Activated naive CD4-positive, alpha-beta T cell (primary cell): ENCODE results near the gene NXNL1.

Experiments used
- DNase-seq, 4 experiments: peaks; one replicate each; lab custom pipeline; 2025; lab: John Stamatoyannopoulos, UW

Gene NXNL1

DNA sequence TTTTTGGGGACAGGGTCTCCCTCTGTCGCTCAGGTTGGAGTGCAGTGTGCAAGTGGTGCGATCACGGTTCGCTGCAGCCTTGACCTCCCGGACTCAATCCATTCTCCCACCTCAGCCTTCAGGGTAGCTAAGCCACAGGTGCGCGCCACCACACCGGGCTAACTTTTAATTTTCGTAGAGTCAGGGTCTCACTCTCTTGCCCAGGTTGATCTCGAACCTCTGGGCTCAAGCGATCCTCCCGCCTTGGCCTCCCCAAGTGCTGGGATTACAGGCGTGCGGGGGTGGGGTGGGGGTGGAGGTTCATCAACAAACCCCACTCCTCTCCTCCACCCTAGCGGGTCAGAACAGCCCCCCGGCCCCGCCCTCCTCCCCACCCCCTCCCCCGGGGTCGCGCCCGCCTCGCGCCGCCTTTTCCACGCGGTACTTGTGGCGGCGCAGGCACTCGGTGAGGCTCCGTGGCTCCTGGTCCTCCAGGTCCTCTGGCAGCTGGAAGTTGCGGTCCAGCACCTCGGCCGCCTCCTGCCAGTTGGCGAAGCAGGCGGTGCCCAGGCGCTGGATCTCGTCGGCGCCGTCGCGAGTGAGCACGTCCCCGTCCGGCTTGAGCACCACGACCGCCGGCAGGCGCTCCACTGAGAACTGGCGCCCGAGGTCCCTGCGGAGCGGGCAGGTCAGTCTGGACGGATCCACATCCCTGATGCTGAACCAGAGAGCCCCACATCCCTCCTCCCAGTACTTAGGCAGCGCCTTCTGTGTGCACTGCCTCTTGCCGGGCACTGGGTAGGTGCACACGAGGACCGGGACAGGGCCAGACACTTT, 5.2 kb downstream of the NXNL1 start:
- no peak for DNase-seq

DNA sequence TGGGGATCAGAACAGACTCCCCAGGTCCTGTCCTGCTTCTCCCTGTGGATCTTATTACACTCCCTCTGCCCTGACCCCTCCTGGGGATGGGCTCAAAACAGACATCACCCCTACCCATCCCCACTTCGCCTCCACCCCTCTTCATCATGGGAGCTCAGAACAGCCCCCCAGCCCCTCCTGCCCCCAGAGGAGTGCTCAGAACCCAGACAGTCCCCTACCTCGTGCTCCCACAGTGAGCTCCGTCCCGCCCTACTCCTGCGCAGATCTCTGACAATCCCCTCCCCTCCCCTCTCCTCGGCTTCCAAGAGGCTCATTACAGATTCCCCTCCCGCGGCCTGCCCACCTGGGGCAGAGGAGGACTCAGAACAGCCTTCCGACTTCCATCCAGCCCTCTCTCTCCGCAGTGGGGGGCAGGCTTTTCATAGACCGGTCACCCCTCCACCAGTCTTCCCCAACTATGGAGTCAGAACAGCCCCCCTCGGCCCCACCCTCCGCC, 6.1 kb downstream of the NXNL1 start:
- no peak for DNase-seq

DNA sequence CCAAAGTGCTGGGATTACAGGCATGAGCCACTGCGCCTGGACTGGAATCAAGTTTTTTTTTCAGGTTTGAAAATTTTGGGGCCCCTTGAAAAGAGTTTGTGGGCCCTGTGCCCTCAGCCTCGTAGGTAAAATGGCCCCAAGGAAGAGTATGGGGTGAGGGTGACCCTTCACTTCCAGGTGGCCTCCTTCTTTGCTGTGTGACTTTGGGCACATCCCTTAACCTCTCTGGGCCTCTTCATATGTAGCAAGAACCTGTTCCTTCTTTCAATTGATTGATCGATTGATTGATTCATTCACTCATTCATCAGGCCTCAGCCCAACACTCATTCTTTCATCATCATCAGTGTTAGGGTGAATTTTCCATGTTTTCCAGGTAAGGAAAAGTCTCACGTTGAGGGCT, 8.9 kb downstream of the NXNL1 start:
- DNase-seq: no peak

DNA sequence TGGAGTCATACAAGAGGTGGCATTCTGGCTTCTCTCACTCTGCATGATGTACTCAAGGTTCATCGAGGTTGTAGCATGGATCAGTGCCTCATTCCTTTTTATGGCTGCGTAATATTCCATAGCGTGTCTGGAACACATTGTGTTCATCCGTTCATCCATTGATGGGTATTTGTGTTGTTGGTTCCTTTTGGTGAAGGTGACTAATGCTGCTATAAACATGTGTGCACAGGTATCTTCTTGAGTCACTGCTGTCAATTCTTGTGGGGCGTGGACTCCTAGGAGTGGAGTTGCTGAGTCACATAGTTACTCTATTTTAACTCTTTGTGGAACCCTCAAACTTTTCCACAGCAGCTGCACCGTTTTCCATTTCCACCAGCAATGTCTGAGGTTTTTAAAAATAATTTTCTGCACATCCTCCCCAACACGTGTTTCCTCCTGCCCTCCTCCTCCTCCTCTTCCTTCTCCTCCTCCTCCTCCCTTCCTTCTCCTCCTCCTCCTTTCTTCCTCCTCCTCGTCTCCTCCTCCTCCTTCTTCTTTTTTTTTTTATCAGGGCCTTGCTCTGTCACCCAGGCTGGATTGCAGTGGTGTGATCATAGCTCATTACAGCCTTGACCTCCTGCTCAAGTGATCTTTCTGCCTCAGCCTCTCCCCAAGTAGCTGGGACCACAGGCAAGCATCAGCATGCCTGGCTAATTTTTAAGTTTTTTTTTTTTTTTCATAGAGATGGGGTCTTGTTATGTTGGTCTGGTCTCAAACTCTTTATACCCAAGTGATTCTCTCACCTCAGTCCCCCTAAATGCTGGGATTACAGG, 10.3 kb downstream of the NXNL1 start:
- DNase-seq: no peak

DNA sequence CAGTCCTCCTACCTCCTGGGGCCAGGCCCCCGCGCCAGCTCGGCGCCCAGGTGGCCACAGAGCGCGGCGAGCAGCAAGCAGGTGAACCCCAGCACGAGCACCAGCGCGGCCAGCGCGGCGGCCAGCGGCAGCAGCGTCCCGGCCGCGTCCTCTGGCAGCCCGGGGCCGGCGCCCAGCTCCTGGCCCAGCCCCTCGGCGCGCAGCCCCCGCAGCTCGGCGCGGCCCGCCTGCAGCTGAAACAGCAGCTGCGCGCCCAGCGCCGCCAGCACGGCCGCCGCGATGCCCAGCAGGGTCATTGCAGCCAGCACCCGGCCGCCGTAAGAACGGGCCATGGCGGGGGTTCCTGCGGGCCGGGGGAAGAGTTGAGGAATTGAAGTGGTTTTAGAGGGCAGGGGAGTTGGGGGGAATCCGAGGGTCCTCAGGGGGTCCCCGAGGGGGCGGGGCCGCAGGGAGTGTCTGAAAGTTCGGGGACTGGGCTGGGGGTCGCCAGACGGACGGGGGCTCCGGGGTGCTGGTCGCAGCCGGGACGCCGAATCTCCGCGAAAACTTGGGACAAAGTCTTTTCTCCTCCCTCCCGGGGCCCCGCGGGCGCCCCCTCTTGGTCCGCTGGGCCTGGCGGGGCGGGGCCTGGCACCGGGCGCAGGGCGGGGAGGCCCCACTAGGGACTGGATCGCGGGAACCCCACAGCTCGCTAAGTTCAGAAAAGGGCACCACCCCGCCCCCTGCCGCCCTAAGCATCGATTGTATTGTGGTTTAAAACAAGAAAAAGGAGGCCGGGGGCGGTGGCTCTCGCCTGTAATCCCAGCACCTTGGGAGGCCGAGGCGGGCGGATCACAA, 12.4 kb downstream of the NXNL1 start, which contains the start of gene TMEM221:
TMEM221 (minus strand) TSS at position 538 of the 837 bp plus-strand sequence; CDS start at position 332, 206 bp downstream.
- DNase-seq: peak in 2 of 4 experiments; percentile 23 to 56

GRCh38 chr19:17447704-17448130, 13.0 kb downstream of the NXNL1 start:
- DNase-seq: no peak

- DNase-seq: no peak
Measured at GRCh38 chr19:17445526-17446165, 15.1 kb downstream of the NXNL1 start.

DNA sequence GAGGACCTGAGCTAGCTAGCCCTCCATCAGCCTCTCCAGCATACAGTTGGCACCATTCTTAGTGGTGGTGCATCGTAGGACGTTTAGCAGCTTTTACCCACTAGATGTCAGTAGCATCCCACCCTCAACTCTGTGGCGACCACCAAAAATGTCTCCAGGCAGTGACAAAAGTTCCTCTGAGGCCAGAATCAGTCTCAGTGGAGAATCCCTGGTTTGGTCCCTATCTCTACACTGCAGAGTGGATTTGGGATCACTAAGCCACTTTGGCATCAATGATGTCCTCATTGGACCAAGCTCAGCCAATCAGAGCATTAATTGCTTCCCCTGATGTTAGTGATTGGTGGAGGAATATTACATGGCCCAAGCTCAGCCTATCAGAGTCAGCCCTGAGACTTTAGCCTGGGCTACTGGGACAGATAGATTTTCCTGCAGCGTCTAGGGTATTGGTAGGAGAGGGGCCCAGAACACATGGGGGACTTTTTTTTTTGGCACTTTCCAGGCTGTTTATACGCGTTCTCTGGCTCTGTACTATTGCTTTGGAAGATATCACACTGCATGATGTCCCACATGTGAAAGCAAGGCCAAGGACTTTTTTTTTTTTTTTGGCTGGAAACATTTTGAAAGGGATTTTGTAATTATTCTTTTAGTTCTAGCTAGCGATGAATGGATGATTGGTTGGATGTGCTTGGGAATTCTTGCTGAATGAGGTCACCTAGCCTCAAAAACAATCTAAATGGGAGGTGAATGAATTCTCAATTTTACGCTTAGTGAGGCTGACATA, 19.3 kb downstream of the NXNL1 start:
- no peak for DNase-seq

DNA sequence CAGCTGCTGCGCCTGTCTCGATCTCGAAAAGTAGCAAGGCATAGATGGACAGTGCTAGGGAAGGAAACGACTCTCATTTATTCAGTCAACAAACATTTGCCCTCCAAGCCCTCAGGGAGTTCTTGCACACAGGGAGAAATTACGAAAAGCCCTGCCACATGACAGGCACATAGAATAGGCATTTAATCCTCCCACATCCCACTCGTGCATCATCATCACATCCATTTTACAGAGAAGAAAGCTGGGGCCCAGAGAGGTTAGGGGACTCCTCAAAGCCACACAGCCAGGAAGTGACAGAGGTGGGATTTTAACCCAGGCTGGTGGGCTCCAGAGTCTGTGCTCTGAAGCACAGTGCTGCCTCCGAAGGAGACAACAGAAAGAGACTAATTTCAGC, 23.9 kb downstream of the NXNL1 start:
- DNase-seq: no peak

DNA sequence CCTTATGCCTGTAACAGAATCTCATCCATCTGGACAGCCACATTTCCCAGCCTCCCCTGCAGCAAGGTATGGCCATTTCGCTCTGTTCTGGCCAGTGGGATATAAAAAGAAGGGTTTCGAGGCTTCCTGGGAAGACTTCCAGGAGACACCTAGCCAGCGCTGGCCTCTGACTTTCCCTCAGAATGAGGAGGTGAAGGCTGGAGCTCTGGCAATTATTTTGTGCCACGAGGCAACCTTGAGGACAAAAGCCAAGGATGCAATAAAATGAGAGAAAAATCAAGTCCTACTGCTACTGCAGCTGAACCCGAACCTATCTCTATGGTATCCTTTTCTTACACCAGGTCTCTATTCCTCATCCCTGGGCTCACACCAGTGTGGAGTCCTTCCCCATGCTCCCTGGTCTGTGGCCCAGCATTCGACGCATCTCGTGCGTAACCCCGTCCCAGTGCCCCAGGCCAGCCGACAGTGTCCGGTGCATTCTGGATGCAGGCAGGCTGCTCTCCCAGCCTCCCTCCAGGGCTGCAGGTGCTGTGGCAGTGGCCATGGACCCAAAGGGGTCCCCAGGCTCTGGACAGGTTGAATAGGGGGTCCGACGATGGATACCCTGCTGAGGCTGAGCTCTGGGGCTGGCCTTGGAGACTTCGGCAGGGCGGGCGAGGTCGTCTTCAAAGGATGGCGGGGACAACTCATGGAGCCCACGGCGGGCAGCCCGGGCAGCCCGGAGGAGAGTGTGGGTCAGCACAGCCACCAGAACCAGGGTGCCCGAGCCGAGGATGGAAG, 24.4 kb downstream of the NXNL1 start:
- no peak for DNase-seq

GRCh38 chr19:17435218-17435617, 25.5 kb downstream of the NXNL1 start:
- no peak for DNase-seq

GRCh38 chr19:17431417-17431816, 29.3 kb downstream of the NXNL1 start:
- no peak for DNase-seq

DNA sequence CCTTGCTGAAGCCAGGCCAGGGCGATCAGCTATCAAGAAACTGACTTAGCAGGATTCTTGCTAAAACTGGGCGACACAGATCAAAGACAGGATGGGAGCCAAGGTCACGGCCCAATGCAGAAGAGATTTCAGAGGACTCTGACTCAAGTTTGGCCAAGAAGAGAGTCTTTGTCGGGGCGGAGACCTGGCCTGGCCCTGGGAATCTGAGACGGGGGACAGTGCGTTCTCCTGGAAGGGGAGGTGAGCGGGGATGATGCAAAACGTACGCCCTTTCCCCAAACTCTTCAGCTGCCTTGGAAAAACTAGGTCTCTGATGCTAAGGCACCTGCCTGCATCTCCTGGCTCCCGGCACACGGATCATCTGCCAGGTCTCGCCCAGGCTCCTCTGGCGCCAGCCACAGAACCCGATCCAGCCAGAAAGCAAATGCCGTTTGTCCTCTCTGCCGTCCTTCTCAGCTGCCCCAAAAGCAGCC, 31.0 kb downstream of the NXNL1 start:
- no peak for DNase-seq

GRCh38 chr19:17424743-17425365, 35.9 kb downstream of the NXNL1 start:
- peak in 1 of 4 experiments; percentile 14 for DNase-seq

DNA sequence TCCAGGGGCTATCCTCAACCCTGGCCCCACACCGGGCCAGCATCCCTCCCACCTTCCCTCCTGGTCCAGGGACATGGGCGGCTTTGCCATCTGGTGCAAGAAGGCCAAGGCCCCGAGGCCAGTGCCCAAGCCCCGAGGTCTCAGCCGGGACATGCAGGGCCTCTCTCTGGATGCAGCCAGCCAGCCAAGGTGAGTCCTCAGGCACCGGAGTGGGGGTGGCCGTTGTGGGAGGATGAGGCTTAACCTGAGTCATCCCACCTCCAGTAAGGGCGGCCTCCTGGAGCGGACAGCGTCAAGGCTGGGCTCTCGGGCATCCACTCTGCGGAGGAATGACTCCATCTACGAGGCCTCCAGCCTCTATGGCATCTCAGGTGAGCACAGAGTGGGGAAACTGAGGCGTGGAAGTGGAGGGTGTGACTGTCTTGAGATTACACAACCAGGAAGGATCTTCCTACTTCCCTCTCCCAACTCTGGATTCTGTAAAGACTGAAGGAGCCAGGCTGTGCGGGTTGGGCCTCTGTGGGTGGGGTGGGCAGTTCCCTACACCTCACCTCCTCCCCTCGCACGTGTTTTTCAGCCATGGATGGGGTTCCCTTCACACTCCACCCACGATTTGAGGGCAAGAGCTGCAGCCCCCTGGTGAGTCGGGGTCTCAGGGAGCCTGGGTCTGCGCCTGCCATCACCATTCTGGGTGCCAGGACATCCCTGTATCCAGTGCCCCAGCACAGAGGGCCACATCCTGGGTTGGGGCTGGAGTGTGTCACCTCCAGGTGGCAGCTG, 37.1 kb downstream of the NXNL1 start:
- no peak for DNase-seq

DNA sequence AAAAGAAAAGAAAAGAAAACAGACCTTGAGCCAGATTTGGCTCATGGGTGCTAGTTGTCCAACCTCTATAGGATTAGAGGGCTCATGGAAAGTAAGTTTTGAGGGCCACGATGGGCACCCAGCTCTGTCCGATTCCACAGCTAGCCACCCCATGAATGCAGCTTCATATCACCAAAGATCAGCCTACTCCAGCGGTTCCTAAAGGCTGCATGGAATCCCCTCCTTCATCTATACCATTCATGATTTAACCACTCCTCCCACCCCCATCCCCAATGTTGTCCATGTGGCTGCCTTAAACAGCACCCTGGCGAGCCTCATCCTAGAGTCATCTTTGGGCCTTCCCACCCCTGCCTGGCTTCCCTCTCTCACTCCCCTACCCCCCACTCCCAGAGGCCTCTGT, 38.8 kb downstream of the NXNL1 start:
- no peak for DNase-seq

GRCh38 chr19:17420475-17420924, 40.2 kb downstream of the NXNL1 start:
- DNase-seq: peak in 1 of 4 experiments; percentile 19
